GM12801 (cell line): ENCODE measurements around the gene PCBP3.

Experiments used
- TF ChIP-seq, protein P1 (sequence below): IDR thresholded peaks from one replicate; pipeline ENCODE4 v1.5.1; 2011; ENCODE audit warnings: control low read depth; ENCODE audit not compliant: insufficient read length; ENCODE audit errors: extremely low read depth

PCBP3 gene

GRCh38 chr21:45983981-45984551, 340.5 kb downstream of the PCBP3 start:
- TF ChIP-seq, protein P1, sequence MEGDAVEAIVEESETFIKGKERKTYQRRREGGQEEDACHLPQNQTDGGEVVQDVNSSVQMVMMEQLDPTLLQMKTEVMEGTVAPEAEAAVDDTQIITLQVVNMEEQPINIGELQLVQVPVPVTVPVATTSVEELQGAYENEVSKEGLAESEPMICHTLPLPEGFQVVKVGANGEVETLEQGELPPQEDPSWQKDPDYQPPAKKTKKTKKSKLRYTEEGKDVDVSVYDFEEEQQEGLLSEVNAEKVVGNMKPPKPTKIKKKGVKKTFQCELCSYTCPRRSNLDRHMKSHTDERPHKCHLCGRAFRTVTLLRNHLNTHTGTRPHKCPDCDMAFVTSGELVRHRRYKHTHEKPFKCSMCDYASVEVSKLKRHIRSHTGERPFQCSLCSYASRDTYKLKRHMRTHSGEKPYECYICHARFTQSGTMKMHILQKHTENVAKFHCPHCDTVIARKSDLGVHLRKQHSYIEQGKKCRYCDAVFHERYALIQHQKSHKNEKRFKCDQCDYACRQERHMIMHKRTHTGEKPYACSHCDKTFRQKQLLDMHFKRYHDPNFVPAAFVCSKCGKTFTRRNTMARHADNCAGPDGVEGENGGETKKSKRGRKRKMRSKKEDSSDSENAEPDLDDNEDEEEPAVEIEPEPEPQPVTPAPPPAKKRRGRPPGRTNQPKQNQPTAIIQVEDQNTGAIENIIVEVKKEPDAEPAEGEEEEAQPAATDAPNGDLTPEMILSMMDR: no peak

GRCh38 chr21:45984584-45985095, 341.1 kb downstream of the PCBP3 start:
- TF ChIP-seq, protein P1: no peak

DNA sequence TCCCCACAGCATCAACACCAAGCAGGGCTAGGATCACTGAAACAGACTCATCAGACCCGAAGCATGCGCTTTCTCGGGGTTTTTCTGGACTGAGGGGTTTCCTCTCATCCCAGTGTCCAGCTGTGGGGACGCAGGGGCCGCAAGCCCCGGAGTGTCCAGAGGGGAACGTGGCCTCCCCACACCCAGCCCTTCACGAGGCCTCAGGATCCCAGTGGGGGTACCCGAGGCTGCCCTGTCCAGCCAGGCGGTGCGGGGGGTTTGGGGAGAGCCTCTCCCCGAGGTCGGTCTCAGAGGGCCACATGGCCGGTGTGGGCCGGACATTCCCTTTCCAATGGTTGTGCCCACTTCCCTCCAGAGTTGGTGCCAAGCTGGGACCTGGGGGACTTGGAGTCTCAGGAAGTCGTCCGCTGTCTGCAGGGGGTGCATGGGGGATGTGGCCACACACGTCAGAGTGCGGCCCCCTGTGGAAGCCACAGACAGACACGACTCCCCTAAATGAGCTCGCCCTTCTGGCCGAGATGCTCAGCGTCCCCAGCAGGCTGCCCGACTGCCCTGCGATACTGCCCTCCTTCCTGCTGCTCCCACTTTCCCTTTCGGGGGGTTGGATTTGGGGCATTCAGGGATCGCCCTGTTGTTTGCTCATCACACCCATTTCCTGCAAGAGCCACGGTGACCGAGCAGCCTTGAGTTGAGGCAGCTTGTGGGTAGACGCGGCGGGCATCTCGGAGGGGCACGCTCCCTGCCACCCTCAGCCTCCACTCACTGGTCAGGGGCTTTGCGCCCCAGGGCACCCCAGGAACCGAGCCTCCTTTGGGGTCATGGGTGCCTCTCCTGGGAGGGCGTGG, 342.2 kb downstream of the PCBP3 start:
- TF ChIP-seq, protein P1: no peak

DNA sequence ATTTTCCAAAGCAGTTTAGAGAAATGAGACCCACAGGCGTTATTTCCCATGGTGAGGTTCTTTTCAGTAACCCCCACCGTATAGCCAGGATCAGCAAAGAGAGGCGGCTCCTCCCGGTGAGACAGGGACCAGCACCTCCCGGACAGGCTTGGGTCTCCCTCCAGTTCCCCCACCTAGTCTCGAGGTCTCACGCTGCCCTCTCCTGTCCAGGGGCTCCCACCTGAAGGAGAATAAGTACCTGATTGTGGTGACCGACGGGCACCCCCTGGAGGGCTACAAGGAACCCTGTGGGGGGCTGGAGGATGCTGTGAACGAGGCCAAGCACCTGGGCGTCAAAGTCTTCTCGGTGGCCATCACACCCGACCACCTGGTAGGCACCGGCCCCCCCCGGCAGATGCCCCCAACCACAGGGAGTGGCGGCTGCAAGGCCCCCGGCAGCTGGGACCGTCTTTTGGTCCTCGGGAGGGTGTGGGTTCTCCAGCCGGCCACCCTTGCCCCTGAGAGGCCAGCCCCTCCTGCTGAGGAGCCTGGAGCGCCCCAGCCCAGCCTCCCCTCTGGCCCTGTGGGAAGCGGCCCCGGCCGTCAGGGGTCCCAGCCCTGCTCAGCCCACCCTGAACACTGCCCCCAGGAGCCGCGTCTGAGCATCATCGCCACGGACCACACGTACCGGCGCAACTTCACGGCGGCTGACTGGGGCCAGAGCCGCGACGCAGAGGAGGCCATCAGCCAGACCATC, 343.0 kb downstream of the PCBP3 start:
- TF ChIP-seq, protein P1: no peak

GRCh38 chr21:45987121-45987711, 343.7 kb downstream of the PCBP3 start:
- TF ChIP-seq, protein P1: no peak

DNA sequence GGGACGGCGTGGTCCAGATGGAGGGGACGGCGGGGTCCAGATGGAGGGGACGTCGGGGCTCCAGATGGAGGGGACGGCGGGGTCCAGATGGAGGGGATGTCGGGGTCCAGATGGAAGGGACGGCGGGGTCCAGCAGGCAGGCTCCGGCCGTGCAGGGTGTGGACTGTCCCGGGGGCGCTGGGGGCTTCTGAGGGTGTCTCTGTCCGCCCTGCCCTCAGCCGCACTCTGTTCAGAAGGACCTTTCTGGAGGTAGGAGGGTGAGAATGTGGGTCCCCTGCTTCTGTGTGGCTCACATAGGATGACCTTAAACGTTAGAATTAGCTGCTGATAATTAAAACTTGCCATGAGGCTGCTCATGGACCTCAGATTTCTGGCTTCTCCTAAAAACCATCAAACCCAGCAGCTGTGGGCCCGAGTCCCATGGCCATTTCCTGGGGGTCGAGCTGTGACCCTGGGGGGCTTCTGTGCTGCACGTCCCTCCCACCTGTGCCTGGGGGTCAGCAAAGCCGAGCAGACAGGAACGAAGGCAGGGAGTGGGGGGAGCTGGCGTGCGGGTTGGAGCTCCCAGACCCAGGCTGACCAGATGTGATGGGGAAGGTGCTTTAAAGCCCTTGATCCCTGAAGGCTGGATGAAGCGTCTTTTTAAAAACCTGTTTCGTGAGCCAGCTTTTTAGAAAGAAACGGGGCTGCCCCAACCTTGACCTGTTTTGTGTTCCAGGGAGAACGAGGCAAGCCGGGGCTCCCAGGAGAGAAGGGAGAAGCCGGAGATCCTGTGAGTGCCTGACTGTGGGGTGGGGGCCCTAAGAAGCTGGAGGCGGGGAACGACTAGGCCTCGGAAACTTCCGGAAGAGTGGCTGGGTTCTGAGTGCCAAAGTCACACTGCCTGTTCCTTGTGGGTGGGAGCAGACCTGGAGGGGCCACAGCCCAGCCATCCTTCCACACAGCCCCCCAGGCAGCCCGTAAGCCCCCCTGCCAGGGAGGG, 345.1 kb downstream of the PCBP3 start:
- TF ChIP-seq, protein P1: no peak
